K562 (cell line): ENCODE data around the gene YPEL4. TPM values are rescaled to one million over a fixed set of nuclear protein-coding genes. Genes with fewer than 3 reads are reported as not detected.
A peak's percentile ranks its signal among the peaks of the same experiment; 100 is the strongest.

Experiments used
- CHD1 ChIP-seq: fragments of 200-600 bp; sonication (generic); IDR thresholded peaks from one replicate; pipeline ENCODE4 v1.6.1; 2012; ENCODE audit warnings: mild to moderate bottlenecking, moderate library complexity, low read length, inconsistent platforms
- CSDE1 ChIP-seq, 2 experiments: fragments of 450-650 bp; IDR thresholded peaks; 2 replicates each; pipeline ENCODE4 v1.6.1; 2016; ENCODE audit warnings: mild to moderate bottlenecking in 1 of 2
- FOXA1 ChIP-seq: fragments of 450-650 bp; IDR thresholded peaks from 2 replicates; pipeline ENCODE4 v1.6.1; 2016; ENCODE audit warnings: mild to moderate bottlenecking, borderline replicate concordance
- LARP7 ChIP-seq: fragments of 450-650 bp; IDR thresholded peaks from 2 replicates; pipeline ENCODE4 v1.6.1; 2016
- NEUROD1 ChIP-seq: fragments of 150-350 bp; IDR thresholded peaks from 2 replicates; pipeline ENCODE4 v1.6.1; 2014; ENCODE audit warnings: borderline replicate concordance, low read length, low read depth; ENCODE audit not compliant: partially characterized antibody
- POLR2A ChIP-seq: fragments of 450-650 bp; conservative IDR thresholded peaks from 2 replicates; pipeline ENCODE4 v1.6.1; 2016
- ZEB2 ChIP-seq: fragments of 450-650 bp; IDR thresholded peaks from 2 replicates; pipeline ENCODE4 v1.6.1; 2016
- ZFX ChIP-seq: sonication (generic); formaldehyde crosslinking; IDR thresholded peaks from 2 replicates; pipeline ENCODE4 v1.8.0; 2022; ENCODE audit warnings: mild to moderate bottlenecking, missing genetic modification reagents, moderate library complexity
- ZNF282 ChIP-seq: sonication (generic); formaldehyde crosslinking; IDR thresholded peaks from 2 replicates; pipeline ENCODE4 v1.8.1; 2023; ENCODE audit warnings: missing genetic modification reagents
- ZNF707 ChIP-seq: fragments of 250-450 bp; sonication (Bioruptor Pico); conservative IDR thresholded peaks from 2 replicates; pipeline ENCODE4 v1.8.0; 2022; ENCODE audit warnings: inconsistent platforms, mild to moderate bottlenecking, moderate library complexity
- polyA plus RNA-seq, 8 experiments: library from polyadenylated mRNA; depleted of rRNA in 4 of 8; stranded (reverse) in 5 of 8; unstranded in 3 of 8; fragments of >200 nt; fragmentation: Nextera tagmentation in 2 of 8; fragmentation: Illumina TruSeq in 1 of 8; extraction: Ambion mirVana in 2 of 8; extraction: Trizol in 1 of 8; gene quantifications; 2 replicates each; pipeline versions ENCODE4 v1.2.1 to v1.2.3, GENCODE V29; 2011 to 2014; ENCODE audit warnings: inconsistent platforms in 1 of 8, missing spikeins in 1 of 8
- total RNA-seq, 7 experiments: library from RNA; depleted of rRNA in 6 of 7; stranded (reverse); fragments of >200 nt in 6 of 7; fragmentation: Illumina TruSeq in 2 of 7; extraction: Trizol in 2 of 7; gene quantifications; 2 replicates each; pipeline versions ENCODE4 v1.2.1 to v1.2.3, GENCODE V29; 2011 to 2021; ENCODE audit warnings: low replicate concordance in 1 of 7
- TF ChIP-seq, protein P1 (sequence below): sonication (generic); formaldehyde crosslinking; IDR thresholded peaks from 2 replicates; pipeline ENCODE4 v1.8.0; 2022; ENCODE audit warnings: missing genetic modification reagents, mild to moderate bottlenecking, borderline replicate concordance
- TF ChIP-seq, protein P2 (sequence below): fragments of 450-650 bp; IDR thresholded peaks from 2 replicates; pipeline ENCODE4 v1.6.1; 2016
- TF ChIP-seq, protein P3 (sequence below): fragments of 450-650 bp; IDR thresholded peaks from 2 replicates; pipeline ENCODE4 v1.6.1; 2016; ENCODE audit warnings: borderline replicate concordance
- TF ChIP-seq, protein P4 (sequence below): fragments of 450-650 bp; IDR thresholded peaks from 2 replicates; pipeline ENCODE4 v1.6.1; 2017; ENCODE audit warnings: antibody characterized with exemption, mild to moderate bottlenecking
- TF ChIP-seq, protein P5 (sequence below), 3 experiments: IDR thresholded peaks in 2 of 3; conservative IDR thresholded peaks in 1 of 3; 2 replicates each; pipeline ENCODE4 v1.5.1; 2011 to 2012; ENCODE audit warnings: low read length in 3 of 3, mild to moderate bottlenecking in 3 of 3, control low read depth in 2 of 3, improper control_type of control experiment in 1 of 3, inconsistent platforms in 1 of 3, low read depth in 1 of 3, mixed read lengths in 1 of 3, moderate library complexity in 1 of 3; ENCODE audit not compliant: insufficient read depth in 2 of 3
- TF ChIP-seq, protein P6 (sequence below): fragments of 450-650 bp; IDR thresholded peaks from 2 replicates; pipeline ENCODE4 v1.6.1; 2017; ENCODE audit warnings: mild to moderate bottlenecking, moderate library complexity

Gene YPEL4
- total and polyA plus RNA-seq, 9 of the 15 experiments (the other 6 are each of a cell fraction or from before 2014, with no cell fraction given) = 0.07 to 1.4 (median 0.40) TPM; not detected in 2

DNA sequence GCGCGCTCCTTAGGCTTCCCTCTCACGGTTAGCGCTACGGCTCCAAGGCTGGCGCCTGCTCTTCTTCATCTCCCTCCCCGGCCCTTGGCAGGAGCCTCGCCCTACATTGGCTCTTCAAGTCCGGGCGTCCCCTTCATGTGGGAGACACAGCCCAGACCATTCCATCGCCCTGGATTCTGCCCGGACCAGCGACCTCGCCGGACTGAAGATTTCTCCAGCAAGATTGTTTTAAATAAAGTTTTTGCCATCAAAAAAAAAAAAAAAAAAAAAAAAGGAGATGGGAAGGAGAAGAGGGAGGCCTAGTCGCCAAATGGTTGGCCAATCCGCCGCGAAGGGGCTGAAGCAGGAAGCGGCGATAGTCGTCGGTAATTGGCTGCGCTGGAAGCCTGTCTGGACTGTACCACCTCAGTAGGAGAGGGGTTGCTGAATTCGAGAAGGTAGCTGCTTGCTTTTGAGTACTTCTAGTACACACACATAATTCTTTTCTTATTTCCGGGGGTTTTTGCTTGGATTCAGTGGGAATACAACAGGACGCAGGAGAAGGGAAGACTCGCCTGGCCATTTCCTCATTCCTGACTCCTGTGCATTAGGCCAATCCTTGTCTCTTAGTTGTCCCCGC is 17.5 kb upstream of the YPEL4 start (continued):
- TF ChIP-seq, protein P1, sequence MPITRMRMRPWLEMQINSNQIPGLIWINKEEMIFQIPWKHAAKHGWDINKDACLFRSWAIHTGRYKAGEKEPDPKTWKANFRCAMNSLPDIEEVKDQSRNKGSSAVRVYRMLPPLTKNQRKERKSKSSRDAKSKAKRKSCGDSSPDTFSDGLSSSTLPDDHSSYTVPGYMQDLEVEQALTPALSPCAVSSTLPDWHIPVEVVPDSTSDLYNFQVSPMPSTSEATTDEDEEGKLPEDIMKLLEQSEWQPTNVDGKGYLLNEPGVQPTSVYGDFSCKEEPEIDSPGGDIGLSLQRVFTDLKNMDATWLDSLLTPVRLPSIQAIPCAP (CRISPR knock-in tag) = no peak
- TF ChIP-seq, protein P2, sequence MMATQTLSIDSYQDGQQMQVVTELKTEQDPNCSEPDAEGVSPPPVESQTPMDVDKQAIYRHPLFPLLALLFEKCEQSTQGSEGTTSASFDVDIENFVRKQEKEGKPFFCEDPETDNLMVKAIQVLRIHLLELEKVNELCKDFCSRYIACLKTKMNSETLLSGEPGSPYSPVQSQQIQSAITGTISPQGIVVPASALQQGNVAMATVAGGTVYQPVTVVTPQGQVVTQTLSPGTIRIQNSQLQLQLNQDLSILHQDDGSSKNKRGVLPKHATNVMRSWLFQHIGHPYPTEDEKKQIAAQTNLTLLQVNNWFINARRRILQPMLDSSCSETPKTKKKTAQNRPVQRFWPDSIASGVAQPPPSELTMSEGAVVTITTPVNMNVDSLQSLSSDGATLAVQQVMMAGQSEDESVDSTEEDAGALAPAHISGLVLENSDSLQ = peak; percentile 99
- TF ChIP-seq, protein P3, sequence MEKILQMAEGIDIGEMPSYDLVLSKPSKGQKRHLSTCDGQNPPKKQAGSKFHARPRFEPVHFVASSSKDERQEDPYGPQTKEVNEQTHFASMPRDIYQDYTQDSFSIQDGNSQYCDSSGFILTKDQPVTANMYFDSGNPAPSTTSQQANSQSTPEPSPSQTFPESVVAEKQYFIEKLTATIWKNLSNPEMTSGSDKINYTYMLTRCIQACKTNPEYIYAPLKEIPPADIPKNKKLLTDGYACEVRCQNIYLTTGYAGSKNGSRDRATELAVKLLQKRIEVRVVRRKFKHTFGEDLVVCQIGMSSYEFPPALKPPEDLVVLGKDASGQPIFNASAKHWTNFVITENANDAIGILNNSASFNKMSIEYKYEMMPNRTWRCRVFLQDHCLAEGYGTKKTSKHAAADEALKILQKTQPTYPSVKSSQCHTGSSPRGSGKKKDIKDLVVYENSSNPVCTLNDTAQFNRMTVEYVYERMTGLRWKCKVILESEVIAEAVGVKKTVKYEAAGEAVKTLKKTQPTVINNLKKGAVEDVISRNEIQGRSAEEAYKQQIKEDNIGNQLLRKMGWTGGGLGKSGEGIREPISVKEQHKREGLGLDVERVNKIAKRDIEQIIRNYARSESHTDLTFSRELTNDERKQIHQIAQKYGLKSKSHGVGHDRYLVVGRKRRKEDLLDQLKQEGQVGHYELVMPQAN = 0 out of 2 replicates have a peak, but pooled peaks have one; percentile 8
- TF ChIP-seq ZNF282 (CRISPR knock-in tag) (no peak), ZFX (CRISPR knock-in tag) (no peak; the same call in 1 of the 2 replicates), FOXA1 (no peak), POLR2A (peak; percentile 79), NEUROD1 (peak; percentile 83), ZEB2 (no peak), LARP7 (no peak), ZNF707 (CRISPR knock-in tag) (no peak), CSDE1 (IDR thresholded peaks at IDR 0.05) (no peak), CHD1 (no peak)
- TF ChIP-seq, protein P4, sequence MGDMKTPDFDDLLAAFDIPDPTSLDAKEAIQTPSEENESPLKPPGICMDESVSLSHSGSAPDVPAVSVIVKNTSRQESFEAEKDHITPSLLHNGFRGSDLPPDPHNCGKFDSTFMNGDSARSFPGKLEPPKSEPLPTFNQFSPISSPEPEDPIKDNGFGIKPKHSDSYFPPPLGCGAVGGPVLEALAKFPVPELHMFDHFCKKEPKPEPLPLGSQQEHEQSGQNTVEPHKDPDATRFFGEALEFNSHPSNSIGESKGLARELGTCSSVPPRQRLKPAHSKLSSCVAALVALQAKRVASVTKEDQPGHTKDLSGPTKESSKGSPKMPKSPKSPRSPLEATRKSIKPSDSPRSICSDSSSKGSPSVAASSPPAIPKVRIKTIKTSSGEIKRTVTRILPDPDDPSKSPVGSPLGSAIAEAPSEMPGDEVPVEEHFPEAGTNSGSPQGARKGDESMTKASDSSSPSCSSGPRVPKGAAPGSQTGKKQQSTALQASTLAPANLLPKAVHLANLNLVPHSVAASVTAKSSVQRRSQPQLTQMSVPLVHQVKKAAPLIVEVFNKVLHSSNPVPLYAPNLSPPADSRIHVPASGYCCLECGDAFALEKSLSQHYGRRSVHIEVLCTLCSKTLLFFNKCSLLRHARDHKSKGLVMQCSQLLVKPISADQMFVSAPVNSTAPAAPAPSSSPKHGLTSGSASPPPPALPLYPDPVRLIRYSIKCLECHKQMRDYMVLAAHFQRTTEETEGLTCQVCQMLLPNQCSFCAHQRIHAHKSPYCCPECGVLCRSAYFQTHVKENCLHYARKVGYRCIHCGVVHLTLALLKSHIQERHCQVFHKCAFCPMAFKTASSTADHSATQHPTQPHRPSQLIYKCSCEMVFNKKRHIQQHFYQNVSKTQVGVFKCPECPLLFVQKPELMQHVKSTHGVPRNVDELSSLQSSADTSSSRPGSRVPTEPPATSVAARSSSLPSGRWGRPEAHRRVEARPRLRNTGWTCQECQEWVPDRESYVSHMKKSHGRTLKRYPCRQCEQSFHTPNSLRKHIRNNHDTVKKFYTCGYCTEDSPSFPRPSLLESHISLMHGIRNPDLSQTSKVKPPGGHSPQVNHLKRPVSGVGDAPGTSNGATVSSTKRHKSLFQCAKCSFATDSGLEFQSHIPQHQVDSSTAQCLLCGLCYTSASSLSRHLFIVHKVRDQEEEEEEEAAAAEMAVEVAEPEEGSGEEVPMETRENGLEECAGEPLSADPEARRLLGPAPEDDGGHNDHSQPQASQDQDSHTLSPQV = no peak
- TF ChIP-seq, protein P5, sequence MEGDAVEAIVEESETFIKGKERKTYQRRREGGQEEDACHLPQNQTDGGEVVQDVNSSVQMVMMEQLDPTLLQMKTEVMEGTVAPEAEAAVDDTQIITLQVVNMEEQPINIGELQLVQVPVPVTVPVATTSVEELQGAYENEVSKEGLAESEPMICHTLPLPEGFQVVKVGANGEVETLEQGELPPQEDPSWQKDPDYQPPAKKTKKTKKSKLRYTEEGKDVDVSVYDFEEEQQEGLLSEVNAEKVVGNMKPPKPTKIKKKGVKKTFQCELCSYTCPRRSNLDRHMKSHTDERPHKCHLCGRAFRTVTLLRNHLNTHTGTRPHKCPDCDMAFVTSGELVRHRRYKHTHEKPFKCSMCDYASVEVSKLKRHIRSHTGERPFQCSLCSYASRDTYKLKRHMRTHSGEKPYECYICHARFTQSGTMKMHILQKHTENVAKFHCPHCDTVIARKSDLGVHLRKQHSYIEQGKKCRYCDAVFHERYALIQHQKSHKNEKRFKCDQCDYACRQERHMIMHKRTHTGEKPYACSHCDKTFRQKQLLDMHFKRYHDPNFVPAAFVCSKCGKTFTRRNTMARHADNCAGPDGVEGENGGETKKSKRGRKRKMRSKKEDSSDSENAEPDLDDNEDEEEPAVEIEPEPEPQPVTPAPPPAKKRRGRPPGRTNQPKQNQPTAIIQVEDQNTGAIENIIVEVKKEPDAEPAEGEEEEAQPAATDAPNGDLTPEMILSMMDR (IDR thresholded peaks at IDR 0.05 in 2 of 3, conservative IDR thresholded peaks at IDR 0.05 in 1 of 3; ENCODE audit: insufficient read depth in 2 of 3, low read depth in 1 of 3, low read length in 3 of 3) = no peak
- TF ChIP-seq, protein P6, sequence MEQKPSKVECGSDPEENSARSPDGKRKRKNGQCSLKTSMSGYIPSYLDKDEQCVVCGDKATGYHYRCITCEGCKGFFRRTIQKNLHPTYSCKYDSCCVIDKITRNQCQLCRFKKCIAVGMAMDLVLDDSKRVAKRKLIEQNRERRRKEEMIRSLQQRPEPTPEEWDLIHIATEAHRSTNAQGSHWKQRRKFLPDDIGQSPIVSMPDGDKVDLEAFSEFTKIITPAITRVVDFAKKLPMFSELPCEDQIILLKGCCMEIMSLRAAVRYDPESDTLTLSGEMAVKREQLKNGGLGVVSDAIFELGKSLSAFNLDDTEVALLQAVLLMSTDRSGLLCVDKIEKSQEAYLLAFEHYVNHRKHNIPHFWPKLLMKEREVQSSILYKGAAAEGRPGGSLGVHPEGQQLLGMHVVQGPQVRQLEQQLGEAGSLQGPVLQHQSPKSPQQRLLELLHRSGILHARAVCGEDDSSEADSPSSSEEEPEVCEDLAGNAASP = no peak
